DOHH2 (cell line): ENCODE data around the gene PLCXD1.

Source experiments
- EZH2phosphoT487 ChIP-seq: fragments of 200-600 bp; sonication (generic); IDR thresholded peaks from 2 replicates; pipeline ENCODE4 v1.6.1; 2017; ENCODE audit warnings: borderline replicate concordance, mild to moderate bottlenecking, antibody characterized with exemption, low read length, moderate library complexity, mixed read lengths
- TF ChIP-seq, protein P1 (sequence below): fragments of 200-600 bp; sonication (generic); IDR thresholded peaks from one replicate; pipeline ENCODE4 v1.5.1; 2014; ENCODE audit warnings: antibody characterized with exemption, mild to moderate bottlenecking, low read depth, low read length; ENCODE audit not compliant: poor library complexity, severe bottlenecking

DNA sequence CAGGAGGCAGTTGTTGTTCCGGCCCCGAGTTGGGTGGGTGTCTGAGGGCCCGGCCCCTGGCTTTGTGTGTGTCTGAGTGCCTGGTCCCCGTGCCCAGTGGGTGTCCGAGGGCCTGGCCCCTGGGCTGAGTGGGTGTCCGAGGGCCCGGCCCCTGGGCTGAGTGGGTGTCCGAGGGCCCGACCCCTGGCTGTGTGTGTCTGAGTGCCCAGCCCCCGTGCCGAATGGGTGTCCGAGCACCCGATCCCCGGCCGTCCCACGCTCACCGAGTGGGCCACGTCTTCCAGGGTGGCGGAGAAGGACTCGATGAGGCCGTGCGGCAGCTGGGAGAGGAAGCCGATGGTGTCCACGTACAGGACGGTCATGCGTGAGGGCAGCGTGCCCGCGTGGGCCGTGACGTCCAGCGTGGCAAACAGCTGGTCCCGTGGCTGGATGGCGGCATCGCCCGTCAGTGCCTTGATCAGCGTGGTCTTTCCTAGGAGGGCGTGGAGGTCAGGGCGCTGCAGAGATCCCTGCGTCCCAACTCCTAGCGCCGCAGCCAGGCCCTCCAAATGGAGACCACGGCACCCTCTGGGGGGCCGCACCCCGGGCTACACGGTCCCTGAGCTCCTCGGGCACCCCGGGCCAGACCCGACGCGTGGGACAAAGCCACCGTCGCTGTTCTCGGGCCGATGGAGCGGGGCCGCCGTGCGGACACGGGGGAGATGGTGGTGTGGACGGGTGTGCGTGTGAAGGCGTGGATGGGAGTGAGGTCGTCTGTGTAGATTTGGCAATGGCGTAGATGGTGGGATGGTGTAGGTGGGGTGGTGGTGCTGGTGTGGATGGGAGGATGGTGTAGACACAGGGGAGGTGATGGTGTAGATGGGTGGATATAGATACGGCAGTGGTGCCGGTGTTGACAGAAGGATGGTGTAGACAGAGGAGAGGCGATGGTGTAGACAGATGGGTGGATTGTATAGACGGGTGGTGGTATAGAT is 30.3 kb downstream of the PLCXD1 start:
- TF ChIP-seq, protein P1, sequence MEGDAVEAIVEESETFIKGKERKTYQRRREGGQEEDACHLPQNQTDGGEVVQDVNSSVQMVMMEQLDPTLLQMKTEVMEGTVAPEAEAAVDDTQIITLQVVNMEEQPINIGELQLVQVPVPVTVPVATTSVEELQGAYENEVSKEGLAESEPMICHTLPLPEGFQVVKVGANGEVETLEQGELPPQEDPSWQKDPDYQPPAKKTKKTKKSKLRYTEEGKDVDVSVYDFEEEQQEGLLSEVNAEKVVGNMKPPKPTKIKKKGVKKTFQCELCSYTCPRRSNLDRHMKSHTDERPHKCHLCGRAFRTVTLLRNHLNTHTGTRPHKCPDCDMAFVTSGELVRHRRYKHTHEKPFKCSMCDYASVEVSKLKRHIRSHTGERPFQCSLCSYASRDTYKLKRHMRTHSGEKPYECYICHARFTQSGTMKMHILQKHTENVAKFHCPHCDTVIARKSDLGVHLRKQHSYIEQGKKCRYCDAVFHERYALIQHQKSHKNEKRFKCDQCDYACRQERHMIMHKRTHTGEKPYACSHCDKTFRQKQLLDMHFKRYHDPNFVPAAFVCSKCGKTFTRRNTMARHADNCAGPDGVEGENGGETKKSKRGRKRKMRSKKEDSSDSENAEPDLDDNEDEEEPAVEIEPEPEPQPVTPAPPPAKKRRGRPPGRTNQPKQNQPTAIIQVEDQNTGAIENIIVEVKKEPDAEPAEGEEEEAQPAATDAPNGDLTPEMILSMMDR: no peak
- no peak for TF ChIP-seq EZH2phosphoT487
